ENCODE results near the gene AGAP6. TPM values are rescaled to one million over a fixed set of nuclear protein-coding genes. Genes with fewer than 3 reads are reported as not detected.
A peak's percentile ranks its signal among the peaks of the same experiment; 100 is the strongest.
"Not testable (repeated sequence)": the region's sequence is repeated elsewhere in the genome, so short reads cannot be mapped to it uniquely, and the experiment has no call there.

AGAP6 gene
- total RNA-seq (2014; rRNA removed; shearing (Covaris generic)) = 1.2 and 1.3 TPM in 2 replicates

- DNase-seq (ENCODE audit: low spot score) = not testable (repeated sequence)
These were observed at the start of gene AGAP6 for GRCh38 chr10:49988376-49988775. AGAP6 (plus strand) TSS chr10:49988406; CDS start chr10:49988716, 310 bp downstream.

- DNase-seq (ENCODE audit: low spot score) = peak; percentile 62
These were observed 46.5 kb upstream of the AGAP6 start, which contains the start of the genes PARG and TIMM23B for GRCh38 chr10:49941447-49942338. PARG (minus strand) TSS chr10:49942027; CDS start chr10:49941725, 302 bp downstream. TIMM23B (plus strand) TSS chr10:49942053; CDS start chr10:49942195, 142 bp downstream.

- not testable (repeated sequence) for DNase-seq (ENCODE audit: low spot score)
These were observed 45.9 kb upstream of the AGAP6 start for GRCh38 chr10:49942339-49942705.

GRCh38 chr10:49943607-49944006 lies 44.6 kb upstream of the AGAP6 start:
- DNase-seq (ENCODE audit: low spot score) = not testable (repeated sequence)

GRCh38 chr10:49948142-49948541 lies 40.1 kb upstream of the AGAP6 start:
- DNase-seq (ENCODE audit: low spot score) = not testable (repeated sequence)

- DNase-seq (ENCODE audit: low spot score) = not testable (repeated sequence)
These were observed 39.5 kb upstream of the AGAP6 start for GRCh38 chr10:49948737-49949136.

GRCh38 chr10:49952006-49952405 lies 36.2 kb upstream of the AGAP6 start:
- not testable (repeated sequence) for DNase-seq (ENCODE audit: low spot score)

- DNase-seq (ENCODE audit: low spot score) = not testable (repeated sequence)
These were observed 35.1 kb upstream of the AGAP6 start for GRCh38 chr10:49953122-49953521.

- DNase-seq (ENCODE audit: low spot score) = not testable (repeated sequence)
These were observed 17.8 kb upstream of the AGAP6 start for GRCh38 chr10:49970331-49970857.

- DNase-seq (ENCODE audit: low spot score) = not testable (repeated sequence)
These were observed 16.7 kb upstream of the AGAP6 start for GRCh38 chr10:49971466-49971865.

GRCh38 chr10:49972094-49972493 lies 16.1 kb upstream of the AGAP6 start:
- DNase-seq (ENCODE audit: low spot score) = not testable (repeated sequence)

- DNase-seq (ENCODE audit: low spot score) = not testable (repeated sequence)
These were observed 10.4 kb upstream of the AGAP6 start for GRCh38 chr10:49977756-49978155.

- not testable (repeated sequence) for DNase-seq (ENCODE audit: low spot score)
These were observed 999 bp upstream of the AGAP6 start for GRCh38 chr10:49987207-49987606.

- not testable (repeated sequence) for DNase-seq (ENCODE audit: low spot score)
These were observed 7.1 kb downstream of the AGAP6 start for GRCh38 chr10:49995321-49995720.

- not testable (repeated sequence) for DNase-seq (ENCODE audit: low spot score)
These were observed 25.8 kb downstream of the AGAP6 start for GRCh38 chr10:50014024-50014423.

GRCh38 chr10:50015596-50016220 lies 27.5 kb downstream of the AGAP6 start:
- not testable (repeated sequence) for DNase-seq (ENCODE audit: low spot score)

- not testable (repeated sequence) for DNase-seq (ENCODE audit: low spot score)
These were observed 28.7 kb downstream of the AGAP6 start for GRCh38 chr10:50016926-50017325.

- DNase-seq (ENCODE audit: low spot score) = not testable (repeated sequence)
These were observed 29.4 kb downstream of the AGAP6 start for GRCh38 chr10:50017646-50018045.

GRCh38 chr10:50019279-50019678 lies 31.1 kb downstream of the AGAP6 start:
- DNase-seq (ENCODE audit: low spot score) = not testable (repeated sequence)

- DNase-seq (ENCODE audit: low spot score) = not testable (repeated sequence)
These were observed 32.3 kb downstream of the AGAP6 start for GRCh38 chr10:50020451-50021024.

GRCh38 chr10:50021646-50022045 lies 33.4 kb downstream of the AGAP6 start:
- no peak for DNase-seq (ENCODE audit: low spot score)
